ENCODE measurements around the gene GPR146.

DNA sequence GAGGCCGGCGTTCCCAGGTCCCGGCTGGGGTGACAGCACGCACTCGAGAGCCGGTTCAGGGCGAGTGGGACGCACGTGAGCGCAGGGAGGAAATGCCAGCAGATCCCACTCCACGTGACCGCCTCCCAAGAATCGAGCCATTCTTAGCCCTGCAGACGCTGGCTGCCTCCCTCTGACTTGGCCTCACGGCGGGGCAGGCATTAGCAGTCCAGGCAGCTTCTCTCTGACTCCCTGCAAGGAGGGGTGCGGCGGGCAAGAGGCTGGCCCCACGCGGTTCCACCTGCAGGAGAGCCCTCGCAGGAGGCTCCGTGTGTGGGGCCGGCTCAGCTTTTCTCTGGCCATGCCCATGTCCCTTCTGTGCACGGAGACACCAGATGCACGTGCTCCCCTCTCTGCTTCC, 10.1 kb downstream of the GPR146 start:
- no peak for TF ChIP-seq EZH2phosphoT487 (IDR thresholded peaks at IDR 0.05; ENCODE audit: insufficient read depth, low read depth)
- no peak for TF ChIP-seq EZH2 (IDR thresholded peaks at IDR 0.05; ENCODE audit: insufficient read depth, poor library complexity, severe bottlenecking)

Measured in GM23248 (cell line).